Trophoblast cell (in vitro differentiated cells and primary cell): ENCODE data around the gene GLTP. TPM values are rescaled to one million over a fixed set of nuclear protein-coding genes. Genes with fewer than 3 reads are reported as not detected.
"Not testable (repeated sequence)": the region's sequence is repeated elsewhere in the genome, so short reads cannot be mapped to it uniquely, and the experiment has no call there.

Source experiments
- DNase-seq, 2 donors: peaks; one replicate each; pipeline ENCODE4 v3.0.0-alpha.2; 2016
- H2AFZ ChIP-seq: 2 replicates; pipeline ENCODE4 v1.6.1; 2013; ENCODE audit warnings: low read length, moderate library complexity, mild to moderate bottlenecking; ENCODE audit not compliant: insufficient read depth, poor library complexity
- H2AK5ac ChIP-seq: 2 replicates; pipeline ENCODE4 v1.6.1; 2013; ENCODE audit warnings: mild to moderate bottlenecking, low read length
- H2BK120ac ChIP-seq: 2 replicates; pipeline ENCODE4 v1.6.1; 2013; ENCODE audit warnings: low read length, mild to moderate bottlenecking, moderate library complexity; ENCODE audit not compliant: insufficient read depth, poor library complexity
- H2BK12ac ChIP-seq: 2 replicates; pipeline ENCODE4 v1.6.1; 2013; ENCODE audit warnings: mild to moderate bottlenecking, low read length, moderate library complexity
- H2BK5ac ChIP-seq: 2 replicates; pipeline ENCODE4 v1.6.1; 2013; ENCODE audit warnings: low read length, low read depth, moderate library complexity, mild to moderate bottlenecking; ENCODE audit not compliant: poor library complexity
- H3K14ac ChIP-seq: 2 replicates; pipeline ENCODE4 v1.6.1; 2013; ENCODE audit warnings: mild to moderate bottlenecking, low read length
- H3K18ac ChIP-seq: 2 replicates; pipeline ENCODE4 v1.6.1; 2013; ENCODE audit warnings: mild to moderate bottlenecking, low read length
- H3K23ac ChIP-seq: 2 replicates; pipeline ENCODE4 v1.6.1; 2013; ENCODE audit warnings: low read length
- H3K27ac ChIP-seq: 2 replicates; pipeline ENCODE4 v1.5.1; 2013; ENCODE audit warnings: low read depth, mild to moderate bottlenecking, inconsistent platforms, low read length, moderate library complexity
- H3K27me3 ChIP-seq: 2 replicates; pipeline ENCODE4 v1.6.1; 2013; ENCODE audit warnings: inconsistent platforms, mild to moderate bottlenecking, low read length, moderate library complexity; ENCODE audit not compliant: insufficient read depth
- H3K36me3 ChIP-seq, 2 experiments: 1 replicate in 1 of 2; 2 replicates in 1 of 2; pipeline ENCODE4 v1.6.1; 2013; ENCODE audit warnings: low read length in 2 of 2, mild to moderate bottlenecking in 2 of 2, moderate library complexity in 1 of 2; ENCODE audit not compliant: insufficient read depth in 2 of 2, control insufficient read depth in 1 of 2
- H3K4ac ChIP-seq: 2 replicates; pipeline ENCODE4 v1.6.1; 2013; ENCODE audit warnings: low read depth, mild to moderate bottlenecking, low read length, moderate library complexity
- H3K4me1 ChIP-seq, 2 experiments: 1 replicate in 1 of 2; 2 replicates in 1 of 2; pipeline ENCODE4 v1.6.1; 2013; ENCODE audit warnings: low read length in 2 of 2, mild to moderate bottlenecking in 2 of 2, moderate library complexity in 1 of 2; ENCODE audit not compliant: insufficient read depth in 2 of 2, control insufficient read depth in 1 of 2
- H3K4me2 ChIP-seq: 2 replicates; pipeline ENCODE4 v1.6.1; 2013; ENCODE audit warnings: inconsistent platforms, mild to moderate bottlenecking, low read length, moderate library complexity
- H3K4me3 ChIP-seq: 2 replicates; pipeline ENCODE4 v1.5.1; 2013; ENCODE audit warnings: mild to moderate bottlenecking, low read depth, low read length, inconsistent platforms
- H3K79me1 ChIP-seq: one replicate; pipeline ENCODE4 v1.6.1; 2013; ENCODE audit warnings: low read length
- H3K79me2 ChIP-seq: 2 replicates; pipeline ENCODE4 v1.6.1; 2013; ENCODE audit warnings: low read length, mild to moderate bottlenecking; ENCODE audit not compliant: control insufficient read depth, insufficient read depth, poor library complexity
- H3K9ac ChIP-seq: 2 replicates; pipeline ENCODE4 v1.6.1; 2013; ENCODE audit warnings: mild to moderate bottlenecking, low read length
- H3K9me3 ChIP-seq: 2 replicates; pipeline ENCODE4 v1.6.1; 2013; ENCODE audit warnings: low read depth, mild to moderate bottlenecking, control low read depth, inconsistent platforms, low read length; ENCODE audit not compliant: insufficient read depth
- H4K12ac ChIP-seq: 2 replicates; pipeline ENCODE4 v1.6.1; 2013; ENCODE audit warnings: low read depth, mild to moderate bottlenecking, low read length, moderate library complexity
- H4K8ac ChIP-seq: 2 replicates; pipeline ENCODE4 v1.6.1; 2013; ENCODE audit warnings: low read depth, mild to moderate bottlenecking, low read length, moderate library complexity
- H4K91ac ChIP-seq: one replicate; pipeline ENCODE4 v1.6.1; 2013; ENCODE audit warnings: low read depth, mild to moderate bottlenecking, low read length, moderate library complexity
- WGBS: extraction: QIAGEN DNeasy Blood & Tissue Kit; methylation state at CpG from one replicate; pipeline ENCODE4 v1.1.7; 2013; ENCODE audit warnings: missing lambda C conversion rate; ENCODE audit not compliant: insufficient read length, insufficient coverage; ENCODE audit errors: extremely low coverage; 5-methylcytosine and 5-hydroxymethylcytosine counted together
- polyA plus RNA-seq: library from polyadenylated mRNA; stranded (reverse); fragments of 200-250 nt; gene quantifications from 2 replicates; pipeline ENCODE4 v1.2.3, GENCODE V29; 2013

Gene GLTP
- polyA plus RNA-seq = 20.7 and 21.0 TPM in 2 replicates

GRCh38 chr12:109880043-109880931 lies at the start of gene GLTP:
Gene GLTP, minus strand, starts transcription at chr12:109880541. Its CDS starts 167 bp downstream, at chr12:109880374.
- Histone ChIP-seq H3K79me2 (peaks cover 3% of the 10 kb centered on the region), H2BK5ac (peak within 1 kb of the TSS; percentile 3), H3K18ac (peak within 1 kb of the TSS; percentile 83)

GRCh38 chr12:109929326-109929725 lies 49.0 kb upstream of the GLTP start:
- not testable (repeated sequence) for H3K18ac ChIP-seq, H3K23ac ChIP-seq, H2AK5ac ChIP-seq, DNase-seq, H4K12ac ChIP-seq, H2BK12ac ChIP-seq, H3K4me3 ChIP-seq, H3K79me1 ChIP-seq, H2BK120ac ChIP-seq, H2AFZ ChIP-seq, H3K9me3 ChIP-seq, H3K4ac ChIP-seq, H3K4me1 ChIP-seq, H4K91ac ChIP-seq, H3K27me3 ChIP-seq, H3K9ac ChIP-seq, H3K27ac ChIP-seq, H3K14ac ChIP-seq, H2BK5ac ChIP-seq, H3K4me2 ChIP-seq, H4K8ac ChIP-seq, H3K79me2 ChIP-seq
- peaks cover 20 to 30% of the 10 kb centered on the region in 2 experiments for H3K36me3 ChIP-seq
- WGBS = no CpG with 5 or more reads among the region's 14 CpGs

More at GRCh38 chr12:109880043-109880931, at the start of gene GLTP:
- H3K27ac ChIP-seq = no peak within 1 kb of the TSS
- peak within 1 kb of the TSS; percentile 94 for H4K8ac ChIP-seq
- H3K79me1 ChIP-seq = peaks cover 5% of the 10 kb centered on the region
- peak within 1 kb of the TSS; percentile 91 for H2AFZ ChIP-seq
- H3K9me3 ChIP-seq = no peaks in the 10 kb centered on the region
- peak within 1 kb of the TSS; percentile 85 for H3K4me2 ChIP-seq
- peak within 1 kb of the TSS; percentile 92 for H4K12ac ChIP-seq
- peak within 1 kb of the TSS; percentile 90 for H3K14ac ChIP-seq
- no CpG with 5 or more reads among the region's 92 CpGs for WGBS
- peak within 1 kb of the TSS; percentile 87 for H4K91ac ChIP-seq
- H3K23ac ChIP-seq = no peak within 1 kb of the TSS
- H2BK120ac ChIP-seq = peak within 1 kb of the TSS; percentile 90
- peak within 1 kb of the TSS; percentile 65 for H3K4ac ChIP-seq
- H3K36me3 ChIP-seq = no peaks in the 10 kb centered on the region
- peak within 1 kb of the TSS; percentile 50 for H2AK5ac ChIP-seq
- peak within 1 kb of the TSS; percentile 86 for H3K4me3 ChIP-seq
- peak within 1 kb of the TSS; percentile 86 for H3K9ac ChIP-seq
- DNase-seq = peak; percentile 92 to 97
- H3K27me3 ChIP-seq = no peaks in the 10 kb centered on the region
- peak within 1 kb of the TSS; percentile 68 for H2BK12ac ChIP-seq
- H3K4me1 ChIP-seq = peaks cover 14 to 16% of the 10 kb centered on the region in 2 experiments

GRCh38 chr12:109928058-109928656 lies 47.8 kb upstream of the GLTP start:
- Histone ChIP-seq H3K23ac (no peak overlapping the region), H2BK5ac (no peak overlapping the region), H3K36me3 (peaks cover 20 to 27% of the 10 kb centered on the region in 2 experiments), H4K12ac (no peak overlapping the region), H3K18ac (no peak overlapping the region), H3K4me3 (no peak overlapping the region), H3K9me3 (no peaks in the 10 kb centered on the region), H3K27me3 (no peaks in the 10 kb centered on the region), H2BK120ac (no peak overlapping the region), H3K14ac (no peak overlapping the region), H2AFZ (no peak overlapping the region), H3K27ac (no peak overlapping the region), H2AK5ac (no peak overlapping the region), H4K8ac (no peak overlapping the region), H3K4me2 (no peak overlapping the region), H3K79me1 (no peaks in the 10 kb centered on the region), H3K4me1 (no peaks in the 10 kb centered on the region), H4K91ac (no peak overlapping the region), H3K79me2 (no peaks in the 10 kb centered on the region), H3K9ac (no peak overlapping the region), H3K4ac (no peak overlapping the region), H2BK12ac (no peak overlapping the region)
- no CpG with 5 or more reads among the region's 12 CpGs for WGBS
- no peak for DNase-seq

DNA sequence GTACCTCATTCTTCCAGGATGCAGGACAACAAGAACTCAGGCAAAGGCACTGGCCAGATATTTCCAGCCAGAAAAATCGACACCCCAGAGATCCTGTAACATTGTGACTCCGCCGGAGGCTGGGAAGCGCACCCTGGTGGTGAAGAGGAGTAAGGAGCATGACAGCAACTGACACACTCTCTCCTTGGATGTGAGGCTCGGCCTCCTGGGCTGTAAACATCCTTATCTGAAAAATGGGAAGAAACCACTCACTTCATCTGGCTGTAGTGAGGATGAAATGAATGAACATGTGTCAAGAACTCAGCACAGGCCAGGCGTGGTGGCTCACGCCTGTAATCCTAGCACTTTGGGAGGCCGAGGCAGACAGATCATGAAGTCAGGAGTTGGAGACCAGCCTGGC lies 47.3 kb upstream of the GLTP start:
- Histone ChIP-seq H3K79me2 (no peaks in the 10 kb centered on the region), H4K8ac (no peak overlapping the region), H4K12ac (no peak overlapping the region), H3K36me3 (peaks cover 16 to 23% of the 10 kb centered on the region in 2 experiments), H3K18ac (no peak overlapping the region), H4K91ac (no peak overlapping the region), H2AK5ac (no peak overlapping the region), H3K14ac (no peak overlapping the region), H2BK5ac (no peak overlapping the region), H3K9ac (no peak overlapping the region), H2BK120ac (no peak overlapping the region), H2BK12ac (no peak overlapping the region), H3K79me1 (no peaks in the 10 kb centered on the region), H3K23ac (no peak overlapping the region), H3K4me2 (no peak overlapping the region), H3K4ac (no peak overlapping the region), H2AFZ (no peak overlapping the region), H3K4me1 (no peaks in the 10 kb centered on the region), H3K4me3 (no peak overlapping the region), H3K9me3 (no peaks in the 10 kb centered on the region), H3K27me3 (no peaks in the 10 kb centered on the region), H3K27ac (no peak overlapping the region)
- WGBS = no CpG with 5 or more reads among the region's 8 CpGs
- peak in 1 of 2 donors; percentile 72 for DNase-seq
